ENCODE measurements around the gene LDLR. TPM values are rescaled to one million over a fixed set of nuclear protein-coding genes. Genes with fewer than 3 reads are reported as not detected.
A peak's percentile ranks its signal among the peaks of the same experiment; 100 is the strongest.
"Not testable (repeated sequence)": the region's sequence is repeated elsewhere in the genome, so short reads cannot be mapped to it uniquely, and the experiment has no call there.

Gene LDLR
- total RNA-seq, 1 donor from 2014 or later = 97.3 TPM

DNA sequence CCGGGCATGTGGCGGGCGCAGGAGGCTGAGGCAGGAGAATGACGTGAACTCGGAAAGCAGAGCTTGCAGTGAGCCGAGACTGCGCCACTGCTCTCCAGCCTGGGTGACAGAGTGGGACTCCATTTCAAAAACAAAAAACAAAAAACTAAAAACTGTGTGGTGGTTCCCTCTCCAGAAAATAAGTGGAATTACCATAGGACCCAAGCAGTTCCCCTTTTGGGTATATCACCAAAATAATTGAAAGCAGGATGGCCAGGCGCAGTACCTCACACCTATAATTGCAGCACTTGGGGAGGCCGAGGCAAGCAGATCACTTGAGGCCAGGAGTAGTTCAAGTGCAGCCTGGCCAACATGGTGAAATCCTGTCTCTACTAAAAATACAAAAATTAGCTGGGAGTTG lies 15.7 kb upstream of the LDLR start:
- no peak for DNase-seq

DNA sequence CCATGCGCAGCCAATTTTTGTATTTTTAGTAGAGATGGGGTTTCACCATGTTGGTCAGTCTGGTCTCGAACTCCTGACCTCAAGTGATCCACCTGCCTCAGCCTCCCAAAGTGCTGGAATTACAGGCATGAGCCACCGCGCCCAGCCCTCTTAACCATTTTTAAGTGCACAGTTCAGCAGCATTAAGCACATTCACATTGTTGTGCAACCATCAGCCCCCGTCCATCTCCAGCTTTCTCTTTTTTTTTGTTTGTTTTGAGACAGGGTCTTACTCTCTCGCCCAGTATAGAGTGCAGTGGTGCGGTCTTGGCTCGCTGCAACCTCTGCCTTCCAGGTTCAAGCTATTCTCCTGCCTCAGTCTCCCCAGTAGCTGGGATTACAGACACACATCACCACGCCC lies 12.5 kb upstream of the LDLR start:
- DNase-seq = not testable (repeated sequence)

DNA sequence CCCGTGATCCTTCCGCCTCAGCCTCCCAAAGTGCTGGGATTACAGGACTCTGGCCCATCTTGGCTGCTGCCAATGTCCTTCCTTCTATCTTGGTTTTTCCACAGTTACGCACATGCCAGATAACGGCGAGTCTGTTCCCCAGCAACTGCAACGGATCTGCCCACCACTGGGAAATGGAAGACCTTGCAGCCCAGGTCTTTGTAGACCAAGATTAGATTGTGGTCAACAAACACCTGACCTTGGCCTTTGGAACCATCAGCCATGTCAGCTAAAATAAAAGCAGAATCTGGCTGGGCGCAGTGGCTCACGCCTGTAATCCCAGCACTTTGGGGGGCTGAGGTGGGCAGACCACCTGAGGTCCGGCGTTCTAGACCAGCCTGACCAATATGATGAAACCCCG lies 10.4 kb upstream of the LDLR start:
- DNase-seq = no peak

DNA sequence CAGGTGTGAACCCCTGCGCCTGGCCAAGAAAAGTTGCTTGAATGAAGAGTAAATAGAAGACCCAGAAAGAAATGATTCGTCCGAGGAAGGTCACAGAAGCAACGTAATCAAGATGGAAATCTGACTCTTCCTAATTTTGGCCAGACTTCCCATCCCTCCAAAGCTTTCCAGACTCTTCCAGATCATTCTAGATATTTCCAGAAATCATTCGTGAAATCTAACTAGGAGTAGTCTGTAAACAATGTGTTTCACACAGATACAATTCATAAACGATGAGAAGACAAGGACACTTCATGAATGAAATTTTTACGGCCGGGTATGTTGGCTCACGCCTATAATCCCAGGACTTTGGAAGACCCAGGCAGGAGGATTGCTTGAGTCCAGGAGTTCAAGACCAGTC lies 9.3 kb upstream of the LDLR start:
- DNase-seq = no peak

DNA sequence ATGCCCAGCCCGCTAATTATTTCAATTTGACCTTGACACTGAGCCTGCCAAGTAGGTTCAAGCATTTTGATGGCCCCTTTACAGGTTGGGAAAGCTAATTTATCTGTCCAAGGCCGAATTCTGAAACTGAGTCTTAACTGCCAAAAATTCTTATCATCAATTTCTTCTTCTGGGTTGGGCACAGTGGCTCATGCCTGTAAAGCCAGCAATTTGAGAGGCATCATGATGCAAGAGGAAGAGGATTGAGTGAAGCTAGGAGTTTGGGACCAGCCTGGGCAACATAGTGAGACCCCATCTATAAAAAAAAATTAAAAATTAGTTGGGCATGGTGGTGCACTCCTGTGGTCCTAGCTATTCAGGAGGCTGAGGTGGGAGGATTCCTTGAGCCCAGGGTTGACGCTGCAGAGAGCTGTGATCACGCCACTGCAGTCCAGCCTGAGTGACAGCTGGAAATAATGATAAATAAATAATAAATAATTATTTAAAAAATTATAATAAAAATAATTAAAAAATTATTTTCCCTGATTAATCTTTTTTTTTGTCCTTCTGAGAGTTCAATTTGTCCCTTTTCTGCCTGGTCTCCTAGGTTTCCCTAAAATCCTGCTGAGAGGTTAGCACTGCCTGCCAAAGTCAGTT lies 1.3 kb upstream of the LDLR start:
- DNase-seq = no peak

DNA sequence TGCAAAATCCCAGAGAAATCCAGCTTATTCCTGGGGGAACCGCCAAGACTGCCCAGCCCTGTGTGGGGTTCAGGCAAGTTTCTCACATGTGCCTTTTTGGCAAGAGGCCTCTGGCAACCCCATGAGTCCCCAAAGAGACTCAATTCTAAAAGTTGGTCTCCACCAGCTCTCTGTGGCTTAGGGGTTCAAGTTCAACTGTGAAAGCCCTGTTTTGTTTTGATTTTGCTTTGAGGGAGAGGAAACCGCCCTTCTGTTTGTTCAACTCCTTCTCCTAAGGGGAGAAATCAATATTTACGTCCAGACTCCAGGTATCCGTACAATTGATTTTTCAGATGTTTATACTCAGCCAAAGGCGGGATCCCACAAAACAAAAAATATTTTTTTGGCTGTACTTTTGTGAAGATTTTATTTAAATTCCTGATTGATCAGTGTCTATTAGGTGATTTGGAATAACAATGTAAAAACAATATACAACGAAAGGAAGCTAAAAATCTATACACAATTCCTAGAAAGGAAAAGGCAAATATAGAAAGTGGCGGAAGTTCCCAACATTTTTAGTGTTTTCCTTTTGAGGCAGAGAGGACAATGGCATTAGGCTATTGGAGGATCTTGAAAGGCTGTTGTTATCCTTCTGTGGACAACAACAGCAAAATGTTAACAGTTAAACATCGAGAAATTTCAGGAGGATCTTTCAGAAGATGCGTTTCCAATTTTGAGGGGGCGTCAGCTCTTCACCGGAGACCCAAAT lies 583 bp upstream of the LDLR start:
- DNase-seq = peak; percentile 17

DNA sequence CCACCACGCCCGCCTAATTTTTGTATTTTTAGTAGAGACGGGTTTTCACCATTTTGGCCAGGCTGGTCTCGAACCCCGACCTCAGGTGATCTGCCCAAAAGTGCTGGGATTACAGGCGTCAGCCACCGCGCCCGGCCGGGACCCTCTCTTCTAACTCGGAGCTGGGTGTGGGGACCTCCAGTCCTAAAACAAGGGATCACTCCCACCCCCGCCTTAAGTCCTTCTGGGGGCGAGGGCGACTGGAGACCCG lies 676 bp downstream of the LDLR start:
- not testable (repeated sequence) for DNase-seq

DNA sequence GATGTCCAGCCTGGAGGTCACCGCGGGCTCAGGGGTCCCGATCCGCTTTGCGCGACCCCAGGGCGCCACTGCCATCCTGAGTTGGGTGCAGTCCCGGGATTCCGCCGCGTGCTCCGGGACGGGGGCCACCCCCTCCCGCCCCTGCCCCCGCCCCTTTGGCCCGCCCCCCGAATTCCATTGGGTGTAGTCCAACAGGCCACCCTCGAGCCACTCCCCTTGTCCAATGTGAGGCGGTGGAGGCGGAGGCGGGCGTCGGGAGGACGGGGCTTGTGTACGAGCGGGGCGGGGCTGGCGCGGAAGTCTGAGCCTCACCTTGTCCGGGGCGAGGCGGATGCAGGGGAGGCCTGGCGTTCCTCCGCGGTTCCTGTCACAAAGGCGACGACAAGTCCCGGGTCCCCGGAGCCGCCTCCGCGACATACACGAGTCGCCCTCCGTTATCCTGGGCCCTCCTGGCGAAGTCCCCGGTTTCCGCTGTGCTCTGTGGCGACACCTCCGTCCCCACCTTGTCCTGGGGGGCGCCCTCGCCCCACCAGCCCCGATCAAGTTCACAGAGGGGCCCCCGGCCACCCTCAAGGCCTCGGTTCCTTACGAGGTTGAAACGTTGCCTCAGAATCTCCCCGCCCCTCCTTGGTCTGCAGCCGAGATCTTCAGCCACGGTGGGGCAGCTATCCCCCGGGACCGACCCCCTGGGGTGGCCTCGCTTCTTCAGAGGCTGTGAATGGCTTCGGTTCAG lies 1.2 kb downstream of the LDLR start:
- DNase-seq = peak; percentile 97

DNA sequence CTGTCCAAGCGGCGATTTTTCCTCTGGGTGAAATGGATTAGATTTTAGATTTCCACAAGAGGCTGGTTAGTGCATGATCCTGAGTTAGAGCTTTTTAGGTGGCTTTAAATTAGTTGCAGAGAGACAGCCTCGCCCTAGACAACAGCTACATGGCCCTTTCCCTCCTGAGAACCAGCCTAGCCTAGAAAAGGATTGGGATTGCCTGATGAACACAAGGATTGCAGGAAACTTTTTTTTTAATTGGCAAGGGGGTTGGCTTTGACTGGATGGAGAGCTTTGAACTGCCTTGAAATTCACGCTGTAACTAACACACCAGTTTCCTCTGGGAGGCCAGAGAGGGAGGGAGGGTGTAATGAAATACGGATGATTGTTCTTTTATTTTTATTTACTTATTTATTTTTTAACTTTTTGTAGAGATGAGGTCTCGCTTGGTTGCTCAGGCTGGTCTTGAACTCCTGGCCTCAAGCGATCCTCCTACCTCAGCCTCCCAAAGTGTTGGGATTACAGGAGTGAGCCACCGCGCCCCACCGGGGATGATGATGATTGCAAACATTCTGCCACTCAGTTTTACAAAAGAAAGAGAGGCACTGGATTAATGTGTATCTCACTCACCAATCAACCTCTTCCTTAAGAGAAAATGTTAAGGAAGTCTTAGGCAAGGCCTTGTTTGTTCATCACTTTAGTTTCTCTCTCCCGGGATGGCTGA lies 1.9 kb downstream of the LDLR start:
- peak; percentile 43 for DNase-seq

DNA sequence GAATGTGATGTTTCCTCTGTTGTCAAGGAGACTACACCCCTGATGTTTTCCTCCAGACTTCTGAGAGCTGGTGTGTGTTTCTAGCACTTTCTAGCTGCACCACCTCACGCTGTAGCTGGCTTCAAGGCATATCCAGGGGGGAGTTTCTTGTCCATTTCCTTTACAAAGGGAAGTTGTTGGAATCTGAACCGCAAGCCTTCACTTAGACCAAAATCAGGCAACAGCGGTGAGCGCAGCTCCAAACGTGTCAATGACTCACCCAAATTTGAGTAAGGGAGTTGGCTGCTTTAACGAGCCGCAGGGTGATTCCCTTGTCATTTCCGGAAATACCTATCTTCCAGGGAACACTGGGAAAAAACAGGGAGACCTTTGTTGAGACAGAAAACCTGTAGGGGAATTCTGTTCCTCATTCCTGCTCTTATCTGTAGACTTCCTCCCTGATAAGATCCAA lies 2.5 kb downstream of the LDLR start:
- DNase-seq = peak; percentile 96

DNA sequence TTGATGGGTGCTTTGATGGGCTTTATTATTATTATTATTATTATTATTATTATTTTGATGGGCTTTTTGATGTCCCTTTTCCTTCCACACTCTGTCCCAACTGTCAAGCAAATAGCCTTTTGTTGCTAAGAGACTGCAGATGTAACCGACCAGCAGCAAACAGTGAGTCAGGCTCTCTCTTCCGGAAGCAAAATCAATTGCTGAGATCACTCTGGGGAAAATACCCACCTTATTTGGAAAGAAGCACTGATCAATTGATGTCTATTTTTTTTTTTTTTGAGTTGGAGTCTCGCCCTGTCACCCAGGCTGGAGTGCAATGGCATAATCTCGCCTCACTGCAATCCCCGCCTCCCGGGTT lies 2.9 kb downstream of the LDLR start:
- peak; percentile 92 for DNase-seq

DNA sequence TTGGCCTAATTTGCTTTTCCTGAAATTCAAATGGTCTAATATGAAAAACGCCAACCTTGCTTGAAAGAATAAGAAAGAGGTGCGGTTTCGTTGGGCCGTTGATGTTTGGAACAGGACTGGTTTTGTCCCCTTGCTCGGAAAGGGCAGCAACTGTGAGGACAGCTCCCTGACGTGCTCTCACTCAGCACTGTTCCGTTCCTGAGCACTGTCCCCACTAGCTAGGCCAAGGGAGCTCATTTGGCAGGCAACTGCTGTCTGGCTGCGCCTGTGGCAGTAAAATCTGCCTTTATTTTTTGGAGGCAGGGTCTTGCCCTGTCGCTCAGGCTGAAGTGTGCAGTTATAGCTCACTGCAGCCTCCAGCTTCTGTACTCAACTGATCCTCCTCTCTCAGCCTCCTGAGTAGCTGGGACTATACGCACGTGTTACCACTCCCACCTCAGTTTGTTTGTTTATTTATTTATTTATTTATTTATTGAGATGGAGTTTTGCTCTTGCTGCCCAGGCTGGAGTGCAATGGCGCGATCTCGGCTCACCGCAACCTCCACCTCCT lies 4.5 kb downstream of the LDLR start:
- DNase-seq = peak; percentile 15

DNA sequence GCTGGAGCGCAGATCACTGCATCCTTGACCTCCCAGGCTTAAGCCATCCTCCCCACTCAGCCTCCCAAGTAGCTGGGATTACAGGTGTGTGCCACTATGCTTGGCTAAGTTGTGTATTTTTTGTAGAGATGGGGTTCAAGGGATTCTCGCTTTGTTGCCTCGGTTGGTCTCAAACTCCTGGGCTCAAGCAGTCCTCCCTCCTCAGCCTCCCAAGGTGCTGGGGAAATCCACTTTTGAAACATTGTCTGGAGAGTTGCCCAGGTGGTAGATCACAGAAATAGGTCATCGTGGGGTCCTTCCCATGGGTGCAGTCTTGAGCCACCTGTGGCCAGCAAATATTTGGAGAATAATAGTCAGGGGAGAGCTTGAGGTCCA lies 5.2 kb downstream of the LDLR start:
- no peak for DNase-seq

DNA sequence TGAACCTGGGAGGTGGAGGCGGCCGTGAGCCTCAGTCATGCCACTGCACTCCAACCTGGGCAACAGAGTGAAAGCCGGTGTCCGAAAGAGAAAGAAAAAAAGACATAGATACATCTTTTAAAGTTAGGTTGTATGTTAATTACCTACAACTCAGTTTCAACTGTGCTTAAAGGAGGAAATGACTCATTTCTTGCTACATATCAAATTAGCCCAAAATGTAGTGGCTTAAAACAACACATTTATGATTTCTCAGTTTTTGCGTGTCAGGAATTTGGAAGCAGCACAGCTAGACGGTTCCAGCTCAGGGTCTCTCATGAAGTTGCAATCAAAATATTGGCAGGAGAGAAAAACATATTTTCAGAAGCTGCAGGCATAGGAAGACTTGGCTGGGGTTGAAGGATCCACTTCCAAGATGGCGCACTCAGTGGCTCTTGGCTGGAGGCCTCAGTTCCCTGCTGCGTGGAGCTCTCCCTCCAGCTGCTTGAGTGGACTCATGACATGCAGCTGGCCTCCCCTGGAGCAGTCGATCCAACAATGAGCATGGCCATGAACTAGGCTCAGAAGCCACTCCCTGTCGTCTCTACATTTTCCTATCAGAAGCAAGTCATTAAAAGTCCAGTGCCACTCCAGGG lies 7.1 kb downstream of the LDLR start:
- DNase-seq = peak; percentile 66

DNA sequence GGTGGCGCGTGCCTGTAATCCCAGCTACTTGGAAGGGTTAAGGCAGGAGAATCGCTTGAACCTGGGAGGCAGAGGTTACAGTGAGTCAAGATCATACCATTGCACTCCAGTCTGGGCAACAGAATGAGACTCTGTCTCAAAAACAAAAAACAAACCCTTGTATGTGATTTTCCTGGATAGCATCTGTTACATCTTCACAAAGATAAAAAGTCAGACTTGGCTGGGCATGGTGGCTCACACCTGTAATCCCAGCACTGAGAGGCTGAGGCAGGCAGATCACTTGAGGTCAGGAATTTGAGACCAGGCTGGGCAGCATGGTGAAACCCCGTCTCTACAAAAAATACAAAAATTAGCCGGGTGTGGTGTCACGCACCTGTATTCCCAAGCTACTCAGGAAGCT lies 8.1 kb downstream of the LDLR start:
- not testable (repeated sequence) for DNase-seq

DNA sequence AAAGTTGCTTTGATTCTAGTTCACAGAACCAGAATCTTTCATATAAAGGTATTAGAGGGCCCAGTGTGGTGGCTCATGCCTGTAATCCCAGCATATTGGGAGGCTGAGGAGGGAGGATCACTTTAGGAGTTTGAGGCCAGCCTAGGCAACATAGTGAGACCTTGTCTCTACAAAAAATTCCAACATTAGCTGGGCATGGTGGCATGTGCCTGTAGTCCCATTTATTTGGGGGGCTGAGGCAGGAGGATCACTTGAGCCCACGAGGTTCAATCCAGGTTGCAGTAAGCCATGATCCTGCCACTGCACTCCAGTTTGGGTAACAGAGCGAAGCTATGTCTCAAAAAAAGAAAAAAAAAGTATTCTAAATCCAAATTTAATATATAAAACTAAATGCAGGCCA lies 9.1 kb downstream of the LDLR start:
- no peak for DNase-seq

DNA sequence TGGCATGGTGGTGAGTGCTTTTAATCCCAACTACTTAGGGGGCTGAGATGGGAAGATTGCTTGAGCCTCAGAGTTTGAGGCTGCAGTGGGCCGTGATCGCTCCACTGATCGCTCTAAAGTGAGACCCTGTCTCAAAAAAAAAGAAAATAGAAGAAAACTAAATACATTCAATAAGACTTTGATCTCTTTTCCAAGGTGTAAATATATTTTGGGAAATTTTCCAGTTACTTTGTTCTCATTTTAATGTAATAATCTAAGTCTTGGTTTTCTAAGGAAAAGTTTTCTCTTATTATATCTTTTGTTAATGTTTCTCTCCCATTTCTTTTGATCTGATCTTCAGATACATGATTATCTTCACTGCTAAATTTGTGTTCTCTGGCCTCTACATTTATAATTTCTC lies 9.6 kb downstream of the LDLR start:
- DNase-seq = no peak

DNA sequence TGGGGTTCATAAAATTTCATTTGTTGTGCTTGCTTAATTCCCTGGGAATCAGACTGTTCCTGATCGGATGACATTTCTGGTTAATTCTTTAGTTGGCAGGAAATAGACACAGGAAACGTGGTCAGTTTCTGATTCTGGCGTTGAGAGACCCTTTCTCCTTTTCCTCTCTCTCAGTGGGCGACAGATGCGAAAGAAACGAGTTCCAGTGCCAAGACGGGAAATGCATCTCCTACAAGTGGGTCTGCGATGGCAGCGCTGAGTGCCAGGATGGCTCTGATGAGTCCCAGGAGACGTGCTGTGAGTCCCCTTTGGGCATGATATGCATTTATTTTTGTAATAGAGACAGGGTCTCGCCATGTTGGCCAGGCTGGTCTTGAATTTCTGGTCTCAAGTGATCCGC lies 10.8 kb downstream of the LDLR start:
- DNase-seq = peak; percentile 51

DNA sequence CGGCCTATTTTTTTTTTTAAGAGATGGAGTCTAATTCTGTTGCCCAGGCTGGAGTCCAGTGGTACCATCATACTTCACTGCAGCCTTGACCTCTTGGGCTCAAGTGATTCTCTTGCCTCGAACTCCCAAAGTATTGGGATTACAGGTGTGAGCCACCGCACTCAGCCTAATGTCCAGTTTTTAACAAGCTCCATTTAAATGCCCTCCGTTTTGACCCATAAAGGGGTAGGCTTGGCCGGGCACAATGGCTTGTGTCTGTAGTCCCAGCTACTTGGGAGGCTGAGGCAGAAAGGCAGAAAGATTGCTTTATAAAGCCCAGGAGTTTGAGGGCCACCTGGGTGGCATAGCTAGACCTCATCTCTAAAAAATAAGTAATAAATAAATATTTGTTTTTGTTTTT lies 11.8 kb downstream of the LDLR start:
- DNase-seq = no peak

DNA sequence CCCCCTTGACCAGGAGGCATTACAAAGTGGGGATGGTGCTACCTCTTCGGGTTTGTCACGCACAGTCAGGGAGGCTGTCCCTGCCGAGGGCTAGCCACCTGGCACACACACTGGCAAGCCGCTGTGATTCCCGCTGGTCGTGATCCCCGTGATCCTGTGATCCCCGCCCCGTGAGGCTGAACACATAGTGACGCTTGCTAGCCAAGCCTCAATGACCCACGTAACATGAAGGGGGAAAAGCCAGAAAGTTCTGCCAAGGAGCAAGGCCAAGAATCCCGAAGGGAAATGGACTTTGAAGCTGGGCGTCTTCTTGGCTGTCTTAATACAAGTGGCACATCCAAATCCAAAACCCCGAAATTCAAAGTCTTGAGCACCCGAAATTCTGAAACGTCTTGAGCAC lies 13.7 kb downstream of the LDLR start:
- no peak for DNase-seq

DNA sequence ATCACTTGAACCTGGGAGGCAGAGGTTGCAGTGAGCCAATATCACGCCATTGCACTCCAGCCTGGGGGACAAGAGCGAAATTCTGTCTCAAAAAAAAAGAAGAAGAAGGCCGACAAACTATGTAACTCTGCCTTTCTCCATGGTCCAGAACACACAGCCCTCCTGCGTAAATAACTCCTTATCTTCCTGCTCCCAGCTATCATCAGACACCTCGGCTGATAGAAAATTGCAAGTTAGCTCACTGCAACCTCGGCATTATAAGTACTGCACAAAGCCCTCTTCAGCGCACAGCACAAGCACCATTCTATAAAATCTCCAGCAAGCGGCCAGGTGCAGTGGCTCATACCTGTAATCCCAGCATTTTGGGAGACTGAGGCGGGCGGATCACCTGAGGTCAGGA lies 14.4 kb downstream of the LDLR start:
- not testable (repeated sequence) for DNase-seq

DNA sequence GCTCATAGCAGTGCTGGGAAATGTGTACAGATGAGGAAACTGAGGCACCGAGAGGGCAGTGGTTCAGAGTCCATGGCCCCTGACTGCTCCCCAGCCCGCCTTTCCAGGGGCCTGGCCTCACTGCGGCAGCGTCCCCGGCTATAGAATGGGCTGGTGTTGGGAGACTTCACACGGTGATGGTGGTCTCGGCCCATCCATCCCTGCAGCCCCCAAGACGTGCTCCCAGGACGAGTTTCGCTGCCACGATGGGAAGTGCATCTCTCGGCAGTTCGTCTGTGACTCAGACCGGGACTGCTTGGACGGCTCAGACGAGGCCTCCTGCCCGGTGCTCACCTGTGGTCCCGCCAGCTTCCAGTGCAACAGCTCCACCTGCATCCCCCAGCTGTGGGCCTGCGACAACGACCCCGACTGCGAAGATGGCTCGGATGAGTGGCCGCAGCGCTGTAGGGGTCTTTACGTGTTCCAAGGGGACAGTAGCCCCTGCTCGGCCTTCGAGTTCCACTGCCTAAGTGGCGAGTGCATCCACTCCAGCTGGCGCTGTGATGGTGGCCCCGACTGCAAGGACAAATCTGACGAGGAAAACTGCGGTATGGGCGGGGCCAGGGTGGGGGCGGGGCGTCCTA lies 15.9 kb downstream of the LDLR start:
- no peak for DNase-seq

All from dermis blood vessel endothelial cell (primary cell).